RWPE1 (cell line): ENCODE measurements around the gene GABRB3.

ENCODE experiments used
- CTCF ChIA-PET: fragments of 350-600 bp; sonication (Branson Sonifier 250); formaldehyde crosslinking; extraction: SDS; loops from one replicate; lab custom pipeline; 2021; lab: Yijun Ruan, JAX
- POLR2A ChIA-PET: fragments of 400-600 bp; formaldehyde crosslinking; extraction: SDS; loops from one replicate; lab custom pipeline; 2020; ENCODE audit warnings: antibody characterized with exemption; ENCODE audit not compliant: low non-redundant PET; lab: Yijun Ruan, JAX
- DNase-seq: peaks from one replicate; pipeline ENCODE4 v3.0.0; 2012; ENCODE audit warnings: low spot score
- H3K27ac ChIP-seq: fragments of 450-650 bp; 2 replicates; pipeline ENCODE4 v1.5.1; 2017
- CTCF ChIP-seq: fragments of 450-650 bp; conservative IDR thresholded peaks from 2 replicates; pipeline ENCODE4 v1.5.1; 2017; ENCODE audit warnings: low read depth, mild to moderate bottlenecking

The GABRB3 gene

GRCh38 chr15:26690778-26691177 lies 82.1 kb downstream of the GABRB3 start:
- H3K27ac ChIP-seq: no peak overlapping the region
- POLR2A ChIA-PET: no interaction called here
- CTCF ChIA-PET: no interaction called here
- DNase-seq: no peak
- no peak for TF ChIP-seq CTCF

- CTCF ChIA-PET: no interaction called here
- POLR2A ChIA-PET: no interaction called here
- DNase-seq: no peak
- no peak overlapping the region for H3K27ac ChIP-seq
- no peak for TF ChIP-seq CTCF
Observed at GRCh38 chr15:26689462-26689861, 83.4 kb downstream of the GABRB3 start.

- POLR2A ChIA-PET: no interaction called here
- CTCF ChIA-PET: interaction anchor here (0.7 kb wide), 1 partner anchor 176 kb away, joined by 3 read pairs; no protein-coding TSS in a partner anchor
- TF ChIP-seq CTCF: no peak
- H3K27ac ChIP-seq: no peak overlapping the region
- no peak for DNase-seq
Observed at GRCh38 chr15:26686547-26687187, 86.2 kb downstream of the GABRB3 start.

- H3K27ac ChIP-seq: no peak overlapping the region
- no peak for DNase-seq
- TF ChIP-seq CTCF: no peak
- ChIA-PET CTCF (no interaction called here), POLR2A (no interaction called here)
Observed at GRCh38 chr15:26682598-26683164, 90.2 kb downstream of the GABRB3 start.

GRCh38 chr15:26679927-26680326 lies 92.9 kb downstream of the GABRB3 start:
- DNase-seq: no peak
- ChIA-PET POLR2A (no interaction called here), CTCF (no interaction called here)
- H3K27ac ChIP-seq: no peak overlapping the region
- no peak for TF ChIP-seq CTCF

GRCh38 chr15:26676115-26676514 lies 96.8 kb downstream of the GABRB3 start:
- H3K27ac ChIP-seq: no peak overlapping the region
- DNase-seq: no peak
- TF ChIP-seq CTCF: no peak
- ChIA-PET CTCF (no interaction called here), POLR2A (no interaction called here)
